AG04449 (cell line): Measurements from ENCODE around the gene TMTC3.
A peak's percentile ranks its signal among the peaks of the same experiment; 100 is the strongest.

Experiments
- CTCF ChIA-PET: fragments of 350-600 bp; formaldehyde crosslinking; extraction: SDS; loops from one replicate; lab custom pipeline; 2021; ENCODE audit warnings: antibody characterized with exemption; lab: Yijun Ruan, JAX
- POLR2A ChIA-PET: fragments of 400-600, 350-600 bp; formaldehyde crosslinking; extraction: SDS; loops from one replicate; lab custom pipeline; 2020; ENCODE audit warnings: antibody characterized with exemption, inconsistent platforms; lab: Yijun Ruan, JAX
- DNase-seq: peaks from one replicate; pipeline ENCODE4 v3.0.0-alpha.2; 2010; ENCODE audit warnings: low read depth, low spot score
- H3K4me3 ChIP-seq: 2 replicates; pipeline ENCODE4 v1.5.1; 2011; ENCODE audit warnings: low read depth, mild to moderate bottlenecking, control low read depth, low read length
- CTCF ChIP-seq: IDR thresholded peaks from one replicate; pipeline ENCODE4 v1.5.1; 2011; ENCODE audit warnings: mild to moderate bottlenecking, moderate library complexity, low read length, control low read depth, inconsistent platforms; ENCODE audit not compliant: insufficient read depth; ENCODE audit errors: missing control alignments

Gene TMTC3

GRCh38 chr12:88235183-88235833, 93.2 kb downstream of the TMTC3 start:
- ChIA-PET CTCF (no interaction called here), POLR2A (no interaction called here)

DNA sequence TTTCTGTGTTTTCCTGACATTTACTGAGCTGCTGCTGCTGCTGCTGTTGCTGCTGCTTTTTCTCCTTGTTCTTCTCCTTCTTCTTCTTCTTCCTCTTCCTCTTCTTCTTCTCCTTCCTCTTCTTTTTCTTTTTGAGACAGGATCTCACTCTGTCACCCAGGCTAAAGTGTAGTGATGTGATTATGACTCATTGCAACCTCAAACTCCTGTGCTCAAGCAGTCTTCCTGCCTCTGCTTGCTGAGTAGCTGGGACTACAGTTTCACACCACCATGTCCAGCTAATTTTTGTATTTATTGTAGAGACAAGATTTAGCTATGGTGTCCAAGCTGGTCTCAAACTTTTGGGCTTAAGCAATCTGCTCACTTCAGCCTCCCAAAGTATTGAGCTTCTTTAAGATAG, 95.8 kb downstream of the TMTC3 start:
- TF ChIP-seq CTCF = no peak
- CTCF ChIA-PET = no interaction called here
- POLR2A ChIA-PET = no interaction called here
- DNase-seq = peak; percentile 12
- no peak overlapping the region for H3K4me3 ChIP-seq

More at GRCh38 chr12:88235183-88235833, 93.2 kb downstream of the TMTC3 start:
- no peak for DNase-seq
- no peak for TF ChIP-seq CTCF
- H3K4me3 ChIP-seq = no peak overlapping the region

GRCh38 chr12:88238406-88238805, 96.3 kb downstream of the TMTC3 start:
- ChIA-PET CTCF (no interaction called here), POLR2A (no interaction called here)
- DNase-seq = no peak
- H3K4me3 ChIP-seq = no peak overlapping the region
- no peak for TF ChIP-seq CTCF

DNA sequence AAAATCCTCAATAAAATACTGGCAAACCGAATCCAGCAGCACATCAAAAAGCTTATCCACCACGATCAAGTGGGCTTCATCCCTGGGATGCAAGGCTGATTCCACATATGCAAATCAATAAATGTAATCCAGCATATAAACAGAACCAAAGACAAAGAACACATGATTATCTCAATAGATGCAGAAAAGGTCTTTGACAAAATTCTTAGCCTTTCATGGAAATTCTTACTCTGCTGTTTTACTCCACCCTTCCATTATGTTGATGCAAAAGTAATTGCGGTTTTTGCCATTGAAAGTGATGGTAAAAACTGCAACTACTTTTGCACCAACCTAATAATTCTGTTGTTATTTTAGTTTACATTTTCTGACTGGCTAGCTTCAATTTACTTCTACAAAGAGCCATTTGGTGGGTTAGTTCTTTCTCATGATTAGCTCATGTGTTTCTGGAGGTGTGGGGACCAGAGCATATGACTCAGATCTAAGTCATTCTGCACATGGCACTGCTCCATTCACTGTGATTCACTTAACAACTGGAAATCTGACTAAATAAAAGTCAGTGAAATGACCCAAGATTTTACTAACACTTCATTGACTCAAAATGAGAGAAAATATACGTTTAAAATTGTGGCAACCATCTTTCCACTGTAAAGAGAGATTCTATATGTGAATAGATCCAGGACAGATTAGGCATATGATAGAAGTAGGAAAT, 99.9 kb downstream of the TMTC3 start:
- peak; percentile 90 for DNase-seq
- no peak for TF ChIP-seq CTCF
- H3K4me3 ChIP-seq = no peak overlapping the region
- CTCF ChIA-PET = no interaction called here
- POLR2A ChIA-PET = interaction anchor here (0.7 to 1.4 kb wide), 2 partner anchors 205 to 338 kb away, joined by 3 to 6 read pairs; partner anchors contain the start of gene KITLG

GRCh38 chr12:88242571-88242925, 100.4 kb downstream of the TMTC3 start:
- POLR2A ChIA-PET = interaction anchor here (1.4 kb wide), 1 partner anchor 337 kb away, joined by 6 read pairs; the partner anchor contains the start of gene KITLG
- TF ChIP-seq CTCF = no peak
- CTCF ChIA-PET = no interaction called here
- H3K4me3 ChIP-seq = no peak overlapping the region
- peak; percentile 19 for DNase-seq

GRCh38 chr12:88242939-88243338, 100.8 kb downstream of the TMTC3 start:
- ChIA-PET POLR2A (interaction anchor here (1.4 kb wide), 1 partner anchor 337 kb away, joined by 6 read pairs; the partner anchor contains the start of gene KITLG), CTCF (no interaction called here)
- H3K4me3 ChIP-seq = no peak overlapping the region

More at GRCh38 chr12:88242939-88243338, 100.8 kb downstream of the TMTC3 start:
- TF ChIP-seq CTCF = no peak
- DNase-seq = no peak
